ENCODE data around the gene AFAP1L2.

Gene AFAP1L2

GRCh38 chr10:114401195-114401791 is 3.0 kb downstream of the AFAP1L2 start:
- H3K4me3 ChIP-seq (ENCODE audit: insufficient read depth, low read length, poor library complexity, severe bottlenecking): no peak overlapping the region
- no peak overlapping the region for H3K9ac ChIP-seq (ENCODE audit: low read length)
- H4K20me1 ChIP-seq (ENCODE audit: low read depth, low read length): no peaks in the 10 kb centered on the region
- no peak overlapping the region for H3K4me2 ChIP-seq (ENCODE audit: low read depth, low read length, poor library complexity, severe bottlenecking)
- H3K27ac ChIP-seq (ENCODE audit: low read depth, low read length): no peak overlapping the region
- H3K9me2 ChIP-seq (replicated peaks; ENCODE audit: insufficient read depth, low read length): no peaks in the 10 kb centered on the region
- no peaks in the 10 kb centered on the region for H3K9me3 ChIP-seq (ENCODE audit: insufficient read depth, low read length)
- H2AFZ ChIP-seq (ENCODE audit: low read depth, low read length, severe bottlenecking): no peak overlapping the region
- no peaks in the 10 kb centered on the region for H3K79me2 ChIP-seq (ENCODE audit: insufficient read depth, low read length)
- no peaks in the 10 kb centered on the region for H3K36me3 ChIP-seq (ENCODE audit: low read length)
- TF ChIP-seq CTCF (IDR thresholded peaks at IDR 0.05; ENCODE audit: insufficient read depth, low read length, poor library complexity, severe bottlenecking): no peak
- no peak for TF ChIP-seq EZH2phosphoT487 (conservative IDR thresholded peaks at IDR 0.05; ENCODE audit: low read length)
- H3F3A ChIP-seq (ENCODE audit: insufficient read depth): no peaks in the 10 kb centered on the region
- no peaks in the 10 kb centered on the region for H3K27me3 ChIP-seq (ENCODE audit: low read length)

DNA sequence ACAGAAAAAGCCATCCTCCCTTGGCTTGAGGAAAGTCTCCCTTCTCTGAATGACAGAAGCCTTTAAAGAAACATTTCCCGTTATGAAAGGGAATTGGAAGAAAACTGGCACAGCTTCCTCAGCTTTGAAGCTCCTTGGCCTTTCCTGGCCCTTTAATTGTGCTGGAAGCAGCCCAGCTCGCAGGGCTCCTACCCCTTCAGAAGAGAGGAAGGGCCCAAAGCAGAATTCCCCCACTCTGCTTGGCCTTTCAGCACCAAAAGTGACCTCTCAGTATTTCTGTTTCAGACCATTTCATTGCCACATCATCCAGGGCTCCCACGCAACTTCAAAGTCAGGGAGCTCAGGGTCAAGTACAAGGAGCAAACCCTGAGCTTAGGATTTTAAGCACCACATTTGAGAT is 4.2 kb downstream of the AFAP1L2 start:
- H4K20me1 ChIP-seq (ENCODE audit: low read depth, low read length): no peaks in the 10 kb centered on the region
- no peak overlapping the region for H3K27ac ChIP-seq (ENCODE audit: low read depth, low read length)
- H3K9me2 ChIP-seq (replicated peaks; ENCODE audit: insufficient read depth, low read length): no peaks in the 10 kb centered on the region
- H3K79me2 ChIP-seq (ENCODE audit: insufficient read depth, low read length): no peaks in the 10 kb centered on the region
- no peaks in the 10 kb centered on the region for H3F3A ChIP-seq (ENCODE audit: insufficient read depth)
- no peak overlapping the region for H3K4me3 ChIP-seq (ENCODE audit: insufficient read depth, low read length, poor library complexity, severe bottlenecking)
- H3K27me3 ChIP-seq (ENCODE audit: low read length): no peaks in the 10 kb centered on the region
- H2AFZ ChIP-seq (ENCODE audit: low read depth, low read length, severe bottlenecking): no peak overlapping the region
- no peaks in the 10 kb centered on the region for H3K36me3 ChIP-seq (ENCODE audit: low read length)
- H3K4me2 ChIP-seq (ENCODE audit: low read depth, low read length, poor library complexity, severe bottlenecking): no peak overlapping the region
- H3K9me3 ChIP-seq (ENCODE audit: insufficient read depth, low read length): no peaks in the 10 kb centered on the region
- TF ChIP-seq CTCF (IDR thresholded peaks at IDR 0.05; ENCODE audit: insufficient read depth, low read length, poor library complexity, severe bottlenecking): no peak
- TF ChIP-seq EZH2phosphoT487 (conservative IDR thresholded peaks at IDR 0.05; ENCODE audit: low read length): no peak
- H3K9ac ChIP-seq (ENCODE audit: low read length): no peak overlapping the region

DNA sequence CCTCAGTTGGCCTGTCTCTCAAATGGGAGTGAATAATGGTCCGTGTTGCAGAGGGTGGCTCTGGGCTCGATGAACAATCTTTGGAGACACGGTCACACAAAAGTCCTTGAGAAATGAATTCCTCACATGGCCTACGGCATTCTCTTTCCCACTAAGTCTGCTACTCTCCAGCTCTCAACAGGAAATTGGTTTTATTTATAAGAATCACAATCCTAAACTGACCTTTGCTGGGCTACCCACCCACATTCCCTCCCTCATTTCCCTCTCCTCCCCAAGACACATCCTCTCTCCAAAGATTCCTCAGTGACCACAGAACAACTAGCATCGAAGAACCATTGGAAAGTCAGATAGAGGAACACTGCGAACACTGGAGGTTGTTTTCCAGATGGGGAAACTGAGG is 4.7 kb downstream of the AFAP1L2 start:
- Histone ChIP-seq H3K79me2 (ENCODE audit: insufficient read depth, low read length) (no peaks in the 10 kb centered on the region), H2AFZ (ENCODE audit: low read depth, low read length, severe bottlenecking) (no peak overlapping the region), H3K27ac (ENCODE audit: low read depth, low read length) (no peak overlapping the region), H3K9me2 (replicated peaks; ENCODE audit: insufficient read depth, low read length) (no peaks in the 10 kb centered on the region), H3F3A (ENCODE audit: insufficient read depth) (no peaks in the 10 kb centered on the region), H3K27me3 (ENCODE audit: low read length) (no peaks in the 10 kb centered on the region), H3K9me3 (ENCODE audit: insufficient read depth, low read length) (no peaks in the 10 kb centered on the region), H3K4me3 (ENCODE audit: insufficient read depth, low read length, poor library complexity, severe bottlenecking) (no peak overlapping the region), H3K36me3 (ENCODE audit: low read length) (no peaks in the 10 kb centered on the region), H3K4me2 (ENCODE audit: low read depth, low read length, poor library complexity, severe bottlenecking) (no peak overlapping the region), H4K20me1 (ENCODE audit: low read depth, low read length) (no peaks in the 10 kb centered on the region), H3K9ac (ENCODE audit: low read length) (no peak overlapping the region)
- TF ChIP-seq CTCF (IDR thresholded peaks at IDR 0.05; ENCODE audit: insufficient read depth, low read length, poor library complexity, severe bottlenecking): no peak

Measured in SU-DHL-6 (cell line).